Measurements from ENCODE around the gene FUT7. TPM values are rescaled to one million over a fixed set of nuclear protein-coding genes. Genes with fewer than 3 reads are reported as not detected.

The FUT7 gene
- total and polyA plus RNA-seq, 2 of the 8 experiments (the other 6 are each of a cell fraction or from before 2014, with no cell fraction given): not detected

- no peak for TF ChIP-seq RNF2 (IDR thresholded peaks at IDR 0.05; ENCODE audit: borderline replicate concordance, low read depth, low read length, missing control alignments, poor library complexity, severe bottlenecking)
These were observed 8.7 kb upstream of the FUT7 start (continued) for GRCh38 chr9:137040568-137040967.
